ENCODE measurements around the gene RAVER2. TPM values are rescaled to one million over a fixed set of nuclear protein-coding genes. Genes with fewer than 3 reads are reported as not detected.
"Not testable (repeated sequence)": the region's sequence is repeated elsewhere in the genome, so short reads cannot be mapped to it uniquely, and the experiment has no call there.

Gene RAVER2
- total RNA-seq, 1 experiment from 2014 or later: 15.1 TPM

DNA sequence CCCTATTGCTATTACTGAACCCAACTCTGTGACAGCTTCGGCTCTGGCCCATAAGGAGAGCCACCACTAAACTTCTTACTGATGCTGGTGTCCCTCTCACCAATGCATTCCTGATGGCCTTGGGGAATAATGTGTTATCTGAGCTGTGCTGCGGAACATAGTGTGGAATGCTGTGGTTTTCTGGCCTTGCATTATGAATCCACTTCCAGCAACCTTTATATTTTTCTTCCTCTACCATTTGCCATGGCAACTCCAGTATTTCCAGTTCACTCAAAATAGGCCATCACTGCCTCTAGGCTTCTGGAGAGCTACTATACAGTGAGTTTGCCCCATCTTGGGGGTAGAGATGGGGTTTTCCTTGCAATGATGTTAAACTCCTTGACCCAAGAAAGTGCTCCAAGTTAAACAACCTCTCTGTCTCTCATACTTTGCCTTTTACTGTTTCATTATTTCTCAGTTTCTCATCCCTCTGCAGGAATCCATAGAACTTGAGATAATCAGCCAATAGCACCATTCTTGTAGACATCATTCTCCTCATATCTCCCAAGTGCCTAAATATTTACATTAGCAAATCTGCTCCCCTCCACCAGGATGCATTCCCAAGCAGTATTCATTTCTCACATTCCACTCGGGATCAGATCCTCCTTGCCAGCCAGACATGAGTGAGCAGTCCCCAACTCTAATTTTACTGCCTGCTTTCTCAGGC, 11.1 kb upstream of the RAVER2 start:
- Histone ChIP-seq H3K9me3 (ENCODE audit: control insufficient read depth, insufficient read depth, low read depth, low read length) (no peaks in the 10 kb centered on the region), H3K27ac (ENCODE audit: low read length) (no peak overlapping the region), H3K4me1 (ENCODE audit: control insufficient read depth, insufficient read depth, low read length) (no peaks in the 10 kb centered on the region), H3K36me3 (ENCODE audit: control insufficient read depth, insufficient read depth, low read length) (no peaks in the 10 kb centered on the region), H3K4me3 (ENCODE audit: low read depth in 2 of 2, low read length in 2 of 2) (no peak overlapping the region), H3K27me3 (ENCODE audit: control insufficient read depth, insufficient read depth, low read length) (no peaks in the 10 kb centered on the region)
- no TSS peak for BruUV-seq (replicated peaks)
- in situ Hi-C loops (cut with HindIII; ENCODE audit: low pct_unique_long_range_greater_than_20kb, low sequenced_read_pairs): no loop called here
- ChIA-PET CTCF (no interaction called here), POLR2A (no interaction called here)
- DNase-seq (ENCODE audit: low read depth, low spot score): no peak
- no peak for ATAC-seq
- TF ChIP-seq, protein P1, sequence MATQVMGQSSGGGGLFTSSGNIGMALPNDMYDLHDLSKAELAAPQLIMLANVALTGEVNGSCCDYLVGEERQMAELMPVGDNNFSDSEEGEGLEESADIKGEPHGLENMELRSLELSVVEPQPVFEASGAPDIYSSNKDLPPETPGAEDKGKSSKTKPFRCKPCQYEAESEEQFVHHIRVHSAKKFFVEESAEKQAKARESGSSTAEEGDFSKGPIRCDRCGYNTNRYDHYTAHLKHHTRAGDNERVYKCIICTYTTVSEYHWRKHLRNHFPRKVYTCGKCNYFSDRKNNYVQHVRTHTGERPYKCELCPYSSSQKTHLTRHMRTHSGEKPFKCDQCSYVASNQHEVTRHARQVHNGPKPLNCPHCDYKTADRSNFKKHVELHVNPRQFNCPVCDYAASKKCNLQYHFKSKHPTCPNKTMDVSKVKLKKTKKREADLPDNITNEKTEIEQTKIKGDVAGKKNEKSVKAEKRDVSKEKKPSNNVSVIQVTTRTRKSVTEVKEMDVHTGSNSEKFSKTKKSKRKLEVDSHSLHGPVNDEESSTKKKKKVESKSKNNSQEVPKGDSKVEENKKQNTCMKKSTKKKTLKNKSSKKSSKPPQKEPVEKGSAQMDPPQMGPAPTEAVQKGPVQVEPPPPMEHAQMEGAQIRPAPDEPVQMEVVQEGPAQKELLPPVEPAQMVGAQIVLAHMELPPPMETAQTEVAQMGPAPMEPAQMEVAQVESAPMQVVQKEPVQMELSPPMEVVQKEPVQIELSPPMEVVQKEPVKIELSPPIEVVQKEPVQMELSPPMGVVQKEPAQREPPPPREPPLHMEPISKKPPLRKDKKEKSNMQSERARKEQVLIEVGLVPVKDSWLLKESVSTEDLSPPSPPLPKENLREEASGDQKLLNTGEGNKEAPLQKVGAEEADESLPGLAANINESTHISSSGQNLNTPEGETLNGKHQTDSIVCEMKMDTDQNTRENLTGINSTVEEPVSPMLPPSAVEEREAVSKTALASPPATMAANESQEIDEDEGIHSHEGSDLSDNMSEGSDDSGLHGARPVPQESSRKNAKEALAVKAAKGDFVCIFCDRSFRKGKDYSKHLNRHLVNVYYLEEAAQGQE (IDR thresholded peaks at IDR 0.05; ENCODE audit: insufficient read depth in 1 of 2, low read depth in 2 of 2, low read length in 1 of 2): no peak
- TF ChIP-seq POLR2AphosphoS5 (IDR thresholded peaks at IDR 0.05; ENCODE audit: low read depth, low read length): no peak
- intact Hi-C loops (cut with micrococcal nuclease; ENCODE audit: unreplicated experiment): no loop called here

DNA sequence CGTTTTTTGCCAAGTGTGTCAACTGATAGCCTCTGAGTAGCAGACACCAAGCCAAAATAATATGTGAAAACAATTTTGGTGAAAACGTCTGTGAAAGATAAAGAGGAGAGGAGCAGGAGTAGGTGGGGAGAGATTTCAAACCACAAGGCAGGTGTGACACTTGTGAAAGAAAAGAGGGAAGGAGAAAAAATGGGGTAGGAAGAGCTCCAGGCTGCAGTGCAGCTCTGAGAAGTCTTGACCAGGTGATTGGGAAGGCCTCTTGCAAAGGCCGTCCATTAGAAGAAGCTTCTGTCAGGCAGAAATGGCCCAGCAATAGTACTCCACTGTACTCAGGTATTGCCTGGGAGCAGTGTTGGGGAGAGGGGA, 10.6 kb upstream of the RAVER2 start:
- CTCF ChIA-PET: no interaction called here
- Histone ChIP-seq H3K4me1 (ENCODE audit: control insufficient read depth, insufficient read depth, low read length) (no peaks in the 10 kb centered on the region), H3K27me3 (ENCODE audit: control insufficient read depth, insufficient read depth, low read length) (no peaks in the 10 kb centered on the region), H3K9me3 (ENCODE audit: control insufficient read depth, insufficient read depth, low read depth, low read length) (no peaks in the 10 kb centered on the region), H3K4me3 (ENCODE audit: low read depth in 2 of 2, low read length in 2 of 2) (no peak overlapping the region), H3K36me3 (ENCODE audit: control insufficient read depth, insufficient read depth, low read length) (no peaks in the 10 kb centered on the region), H3K27ac (ENCODE audit: low read length) (no peak overlapping the region)
- TF ChIP-seq, protein P1 (IDR thresholded peaks at IDR 0.05; ENCODE audit: insufficient read depth in 1 of 2, low read depth in 2 of 2, low read length in 1 of 2): no peak
- no peak for TF ChIP-seq TCF7L2 (IDR thresholded peaks at IDR 0.05; ENCODE audit: low read depth, low read length)
- TF ChIP-seq POLR2AphosphoS5 (IDR thresholded peaks at IDR 0.05; ENCODE audit: low read depth, low read length): no peak
- TF ChIP-seq SIN3A (IDR thresholded peaks at IDR 0.05; ENCODE audit: borderline replicate concordance, insufficient read depth, low read depth, low read length): no peak
- in situ Hi-C loops (cut with HindIII; ENCODE audit: low pct_unique_long_range_greater_than_20kb, low sequenced_read_pairs) (no loop called here), intact Hi-C loops (cut with micrococcal nuclease; ENCODE audit: unreplicated experiment) (no loop called here)
- DNase-seq (ENCODE audit: low read depth, low spot score): no peak
- BruUV-seq (replicated peaks): no TSS peak
- no peak for ATAC-seq
- POLR2A ChIA-PET: no interaction called here

DNA sequence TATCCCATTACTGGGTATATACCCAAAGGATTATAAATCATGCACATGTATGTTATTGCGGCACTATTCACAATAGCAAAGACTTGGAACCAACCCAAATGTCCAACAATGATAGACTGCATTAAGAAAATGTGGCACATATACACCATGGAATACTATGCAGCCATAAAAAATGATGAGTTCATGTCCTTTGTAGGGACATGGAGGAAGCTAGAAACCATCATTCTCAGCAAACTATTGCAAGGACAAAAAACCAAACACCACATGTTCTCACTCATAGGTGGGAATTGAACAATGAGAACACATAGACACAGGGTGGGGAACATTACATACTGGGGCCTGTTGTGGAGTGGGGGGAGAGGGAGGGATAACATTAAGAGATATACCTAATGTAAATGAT, 4.2 kb upstream of the RAVER2 start:
- in situ Hi-C loops (cut with HindIII; ENCODE audit: low pct_unique_long_range_greater_than_20kb, low sequenced_read_pairs); H3K36me3 ChIP-seq (ENCODE audit: control insufficient read depth, insufficient read depth, low read length); H3K9me3 ChIP-seq (ENCODE audit: control insufficient read depth, insufficient read depth, low read depth, low read length); BruUV-seq (replicated peaks); intact Hi-C loops (cut with micrococcal nuclease; ENCODE audit: unreplicated experiment); CTCF ChIA-PET; DNase-seq (ENCODE audit: low read depth, low spot score); H3K4me1 ChIP-seq (ENCODE audit: control insufficient read depth, insufficient read depth, low read length); ATAC-seq; H3K4me3 ChIP-seq (ENCODE audit: low read depth in 2 of 2, low read length in 2 of 2); H3K27me3 ChIP-seq (ENCODE audit: control insufficient read depth, insufficient read depth, low read length); H3K27ac ChIP-seq (ENCODE audit: low read length): not testable (repeated sequence)
- POLR2A ChIA-PET: interaction anchor here (0.9 kb wide), 1 partner anchor 23 kb away, joined by 4 read pairs; no protein-coding TSS in a partner anchor
